Tibial nerve (tissue), 4 donors: Measurements from ENCODE around the gene SLC33A1.

Experiments used
- EP300 ChIP-seq, 2 donors: sonication (generic); formaldehyde crosslinking; IDR thresholded peaks; one replicate each; pipeline ENCODE4 v1.6.1; 2017; ENCODE audit warnings: antibody characterized with exemption in 2 of 2, mild to moderate bottlenecking in 1 of 2
- POLR2A ChIP-seq, 2 donors: fragments of 450-650 bp; IDR thresholded peaks; one replicate each; pipeline ENCODE4 v1.6.1; 2017; ENCODE audit warnings: antibody characterized with exemption in 2 of 2, mild to moderate bottlenecking in 2 of 2, moderate library complexity in 2 of 2
- TF ChIP-seq, protein P1 (sequence below), 5 experiments: fragments of 200-600 bp in 3 of 5; fragments of 450-650 bp in 2 of 5; sonication (generic) in 3 of 5; IDR thresholded peaks; one replicate each; pipeline ENCODE4 v1.5.1; 2016 to 2019; ENCODE audit warnings: antibody characterized with exemption in 5 of 5, mild to moderate bottlenecking in 3 of 5, moderate library complexity in 2 of 5

DNA sequence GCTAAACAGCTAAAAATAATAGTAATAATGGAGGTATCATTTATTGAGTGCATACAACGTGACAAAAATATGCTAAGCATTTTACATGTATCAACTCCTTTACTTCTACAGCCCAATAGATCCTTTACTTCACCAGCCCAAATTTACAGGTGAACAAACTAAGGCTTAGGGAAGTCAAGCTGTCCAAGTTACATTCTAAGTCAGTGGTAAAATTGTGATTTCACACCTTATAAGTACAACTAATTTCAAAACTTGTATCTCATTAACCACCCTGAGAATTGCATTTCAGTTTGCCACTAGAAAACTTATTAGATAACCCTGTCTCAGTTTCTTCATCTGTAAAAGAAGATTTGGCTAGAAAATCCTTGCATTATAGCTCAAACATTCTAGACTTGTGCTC, 10.7 kb downstream of the SLC33A1 start:
- TF ChIP-seq EP300 (IDR thresholded peaks at IDR 0.05) (no peak), POLR2A (IDR thresholded peaks at IDR 0.05) (no peak)
- TF ChIP-seq, protein P1, sequence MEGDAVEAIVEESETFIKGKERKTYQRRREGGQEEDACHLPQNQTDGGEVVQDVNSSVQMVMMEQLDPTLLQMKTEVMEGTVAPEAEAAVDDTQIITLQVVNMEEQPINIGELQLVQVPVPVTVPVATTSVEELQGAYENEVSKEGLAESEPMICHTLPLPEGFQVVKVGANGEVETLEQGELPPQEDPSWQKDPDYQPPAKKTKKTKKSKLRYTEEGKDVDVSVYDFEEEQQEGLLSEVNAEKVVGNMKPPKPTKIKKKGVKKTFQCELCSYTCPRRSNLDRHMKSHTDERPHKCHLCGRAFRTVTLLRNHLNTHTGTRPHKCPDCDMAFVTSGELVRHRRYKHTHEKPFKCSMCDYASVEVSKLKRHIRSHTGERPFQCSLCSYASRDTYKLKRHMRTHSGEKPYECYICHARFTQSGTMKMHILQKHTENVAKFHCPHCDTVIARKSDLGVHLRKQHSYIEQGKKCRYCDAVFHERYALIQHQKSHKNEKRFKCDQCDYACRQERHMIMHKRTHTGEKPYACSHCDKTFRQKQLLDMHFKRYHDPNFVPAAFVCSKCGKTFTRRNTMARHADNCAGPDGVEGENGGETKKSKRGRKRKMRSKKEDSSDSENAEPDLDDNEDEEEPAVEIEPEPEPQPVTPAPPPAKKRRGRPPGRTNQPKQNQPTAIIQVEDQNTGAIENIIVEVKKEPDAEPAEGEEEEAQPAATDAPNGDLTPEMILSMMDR (IDR thresholded peaks at IDR 0.05) = no peak
